Pons (tissue), 1 donor: Measurements from ENCODE around the gene FAM133A.
A peak's percentile ranks its signal among the peaks of the same experiment; 100 is the strongest.

ENCODE experiments used
- DNase-seq: peaks from one replicate; pipeline ENCODE4 v3.0.0-alpha.2; 2016; ENCODE audit warnings: low spot score

FAM133A gene

DNA sequence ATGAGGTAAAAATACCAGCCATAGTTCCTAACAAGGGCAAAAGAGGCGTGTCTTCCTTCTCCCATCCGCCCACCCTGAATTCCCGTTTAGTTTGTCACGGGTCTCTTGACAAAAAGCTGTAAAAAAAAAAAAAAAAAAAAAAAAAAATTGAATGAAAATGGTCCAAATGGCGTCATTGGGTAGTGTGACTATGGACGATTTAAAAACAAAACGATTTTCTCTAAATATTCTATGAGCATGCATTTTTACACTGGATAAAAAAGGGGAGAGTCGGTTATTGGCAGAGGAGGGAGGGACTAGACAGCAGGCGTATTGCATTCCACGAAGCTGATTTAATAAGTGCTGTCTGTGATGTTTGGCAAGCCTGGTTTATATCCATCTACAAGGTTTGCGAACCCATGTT is at the start of gene FAM133A:
FAM133A (plus strand) TSS at position 338 of the 403 bp plus-strand sequence. CDS start 35,214 bp downstream, outside the sequence.
- peak; percentile 39 for DNase-seq

DNA sequence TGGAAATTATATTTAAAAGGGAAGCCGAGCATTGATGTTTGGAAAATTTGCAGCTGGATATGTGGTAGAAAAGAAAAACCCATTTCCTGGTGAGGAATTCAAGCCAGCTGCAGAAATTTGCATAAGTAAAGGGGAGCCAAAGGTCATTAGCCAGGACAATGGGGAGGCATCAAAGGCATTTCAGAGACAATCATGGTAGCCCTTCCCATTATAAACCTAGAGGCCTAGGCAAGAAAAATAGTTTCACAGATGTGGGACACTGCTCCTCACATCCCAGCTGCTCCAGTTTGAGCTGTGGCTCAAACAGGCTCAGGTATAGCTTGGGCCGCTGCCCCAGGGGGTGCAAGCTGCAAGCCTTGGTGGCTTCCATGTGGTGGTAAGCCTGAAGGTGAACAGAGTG is 36.4 kb upstream of the FAM133A start:
- no peak for DNase-seq

DNA sequence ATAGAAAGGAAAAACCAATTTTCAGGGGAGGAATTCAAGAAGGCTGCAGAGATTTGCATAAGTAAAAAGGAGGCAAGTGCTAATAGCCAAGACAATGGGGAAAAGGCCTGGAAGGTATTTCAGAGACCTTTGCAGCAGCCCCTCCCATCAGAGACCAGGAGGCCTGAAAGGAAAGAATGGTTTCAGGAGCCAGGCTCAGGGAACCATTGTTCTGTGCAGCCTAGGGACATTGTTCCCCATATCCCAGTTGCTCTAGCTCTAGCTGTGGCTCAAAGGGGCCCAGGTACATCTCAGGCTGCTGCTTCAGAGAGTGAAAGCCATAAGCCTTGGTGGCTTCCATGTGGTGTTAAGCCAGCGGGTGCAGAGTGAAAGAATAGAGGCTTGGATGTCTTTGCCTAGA is 24.6 kb upstream of the FAM133A start:
- no peak for DNase-seq

DNA sequence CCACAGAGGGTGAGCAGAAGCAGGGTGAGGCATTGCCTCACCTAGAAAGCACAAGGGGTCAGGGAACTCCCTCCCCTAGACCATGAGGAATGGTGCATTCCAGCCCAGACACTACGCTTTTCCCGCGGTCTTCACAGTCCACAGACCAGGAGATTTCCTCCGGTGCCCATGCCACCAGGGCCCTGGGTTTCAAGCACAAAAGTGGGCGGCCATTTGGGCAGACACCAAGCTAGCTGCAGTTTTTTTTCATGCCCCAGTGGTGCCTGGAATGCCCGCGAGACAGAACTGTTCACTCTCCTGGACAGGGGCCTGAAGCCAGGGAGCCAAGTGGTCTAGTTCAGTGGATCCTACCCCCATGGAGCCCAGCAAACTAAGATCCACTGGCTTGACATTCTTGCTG is 13.4 kb upstream of the FAM133A start:
- DNase-seq = no peak

DNA sequence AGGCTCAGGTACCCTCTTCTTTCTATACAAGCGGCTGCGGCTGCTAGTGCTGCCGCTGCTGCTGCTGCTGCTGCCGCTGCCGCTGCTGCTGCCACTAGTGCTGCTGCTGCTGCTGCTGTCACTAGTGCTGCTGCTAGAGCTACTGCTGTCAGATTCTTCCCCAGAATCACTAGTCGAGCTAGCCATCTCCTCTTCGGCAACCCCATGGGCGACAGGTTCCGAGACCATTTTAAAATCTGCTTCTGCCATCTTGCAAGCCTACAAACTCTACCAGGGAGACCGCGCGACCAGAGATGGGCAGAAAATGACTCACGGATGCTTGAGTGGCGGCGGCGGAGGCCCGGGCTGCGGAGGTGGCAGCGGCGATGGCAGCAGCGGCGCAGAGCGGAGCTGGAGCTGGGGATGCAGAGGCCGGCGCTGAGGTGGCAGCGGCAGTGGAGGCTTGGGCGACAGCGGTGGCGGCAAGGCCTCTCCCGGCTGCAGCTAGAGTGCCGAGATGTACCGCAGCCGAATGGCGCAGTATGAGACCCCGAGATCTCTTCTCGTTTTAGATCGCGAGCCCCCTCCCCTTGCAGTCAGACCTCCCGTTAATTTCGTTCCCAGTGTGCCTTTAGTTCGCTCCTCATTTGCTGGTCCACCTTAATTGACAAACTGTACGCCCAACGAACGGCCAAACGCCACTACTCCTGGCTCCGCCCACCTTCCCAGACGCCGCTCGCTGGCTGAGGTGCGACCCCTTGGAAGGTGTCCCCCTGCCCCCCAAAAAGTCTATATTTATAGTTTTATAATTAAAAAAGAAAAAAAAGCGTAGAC is 744 bp upstream of the FAM133A start, which contains the start of gene NAP1L3:
NAP1L3 (minus strand) TSS at position 523 of the 813 bp plus-strand sequence; CDS start at position 249, 274 bp downstream.
- peak; percentile 94 for DNase-seq

DNA sequence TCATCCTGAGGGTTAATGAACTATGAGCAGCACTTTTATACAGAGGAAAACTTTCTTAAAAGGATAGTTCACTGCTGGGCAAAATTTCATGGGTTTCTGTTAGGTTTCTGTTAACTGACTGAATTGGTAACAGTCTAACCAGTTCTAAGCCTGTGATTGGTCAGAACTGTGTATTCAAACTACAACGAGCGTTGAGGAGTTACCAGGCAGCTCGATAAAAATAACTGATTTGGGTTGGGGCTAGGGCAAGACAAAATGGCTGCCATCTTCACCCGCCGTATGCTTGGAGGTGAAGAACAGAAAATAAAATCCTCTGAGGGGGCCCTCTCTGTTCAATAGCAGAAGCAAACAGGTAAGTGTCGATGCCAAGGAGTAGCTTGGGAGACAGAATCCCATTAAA is 22.0 kb downstream of the FAM133A start:
- DNase-seq = no peak

DNA sequence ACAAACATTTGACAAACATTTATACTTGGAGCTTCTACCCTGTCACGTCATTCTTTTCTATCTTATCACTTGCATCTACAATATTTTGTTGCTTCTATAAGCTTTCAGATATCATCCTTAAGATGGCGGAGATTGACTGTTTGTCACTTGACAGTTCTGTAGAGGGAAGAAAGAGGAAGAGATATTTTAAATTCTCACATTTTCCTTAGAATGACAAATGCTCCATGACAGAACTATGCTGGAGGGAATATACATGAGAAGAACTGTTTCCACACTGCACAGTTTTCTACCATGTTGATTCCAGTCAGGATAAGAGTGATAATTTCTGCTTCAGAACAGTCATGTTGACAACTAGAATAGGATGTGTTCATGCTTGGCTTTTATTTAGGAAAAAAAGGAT is 29.7 kb downstream of the FAM133A start:
- DNase-seq = no peak

DNA sequence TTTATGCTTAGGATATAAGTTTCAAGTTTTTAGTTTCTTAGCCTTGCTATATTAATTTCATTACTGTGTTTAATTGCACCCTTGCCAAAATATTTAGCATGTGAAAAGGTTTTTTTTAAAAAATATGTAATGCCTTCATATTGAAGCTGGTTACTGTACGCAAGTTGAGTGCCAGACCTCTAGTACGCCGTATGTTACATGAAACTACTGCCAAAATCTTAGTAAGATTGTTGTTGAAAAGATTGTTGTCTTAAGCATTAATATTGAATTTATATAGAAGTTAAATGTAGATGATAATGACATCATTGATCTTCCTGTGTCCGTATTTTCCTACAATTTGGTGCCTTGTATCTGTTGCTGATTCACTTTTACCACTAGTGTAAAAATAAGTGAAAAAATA is 37.1 kb downstream of the FAM133A start:
- no peak for DNase-seq

DNA sequence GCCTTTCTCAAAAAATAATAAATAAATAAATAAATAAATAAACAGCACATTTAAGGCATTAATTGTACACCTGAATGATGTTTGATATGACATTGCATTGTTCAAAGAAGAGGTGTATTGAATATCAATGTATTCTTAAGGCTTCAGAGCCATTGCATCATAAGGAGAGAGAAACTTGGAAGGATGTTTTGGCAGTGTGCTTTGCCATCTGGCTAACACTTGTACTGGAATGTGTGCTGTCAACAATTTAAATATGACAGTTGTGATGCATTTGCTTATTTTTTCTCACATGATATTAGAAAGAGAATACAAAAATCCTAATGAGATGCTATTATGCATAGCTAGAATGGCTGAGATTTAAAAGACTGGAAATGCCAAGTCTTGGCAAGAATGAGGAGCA is 67.8 kb downstream of the FAM133A start:
- DNase-seq = no peak

DNA sequence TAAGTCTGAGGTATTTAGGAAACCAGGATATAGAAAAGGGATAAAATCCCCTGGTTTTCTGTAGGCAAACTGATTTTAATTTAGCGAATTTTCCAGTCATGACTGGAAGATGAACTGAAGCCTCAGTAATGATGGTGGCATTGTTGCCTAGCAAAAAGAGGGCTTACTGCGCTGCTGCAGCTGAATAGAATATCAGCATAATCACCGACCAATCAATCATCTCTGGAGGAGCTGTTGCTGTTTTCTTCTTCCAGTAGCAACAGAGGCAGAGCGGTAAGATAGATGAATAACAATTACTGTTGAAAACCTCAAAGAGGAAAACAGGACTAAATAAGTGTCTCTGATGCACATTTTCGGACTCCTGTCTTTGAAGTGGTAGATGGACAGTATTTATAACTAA is 86.2 kb downstream of the FAM133A start:
- DNase-seq = no peak
